GM19467 (cell line): ENCODE measurements around the gene TXNDC12.
A peak's percentile ranks its signal among the peaks of the same experiment; 100 is the strongest.
"Not testable (repeated sequence)": the region's sequence is repeated elsewhere in the genome, so short reads cannot be mapped to it uniquely, and the experiment has no call there.

Experiments
- ATAC-seq: cut with Tn5 transposase; IDR thresholded peaks from one replicate; pipeline ENCODE4 v1.9.1; 2021; ENCODE audit warnings: mild to moderate bottlenecking, moderate library complexity; ENCODE audit not compliant: unreplicated experiment

TXNDC12 gene

DNA sequence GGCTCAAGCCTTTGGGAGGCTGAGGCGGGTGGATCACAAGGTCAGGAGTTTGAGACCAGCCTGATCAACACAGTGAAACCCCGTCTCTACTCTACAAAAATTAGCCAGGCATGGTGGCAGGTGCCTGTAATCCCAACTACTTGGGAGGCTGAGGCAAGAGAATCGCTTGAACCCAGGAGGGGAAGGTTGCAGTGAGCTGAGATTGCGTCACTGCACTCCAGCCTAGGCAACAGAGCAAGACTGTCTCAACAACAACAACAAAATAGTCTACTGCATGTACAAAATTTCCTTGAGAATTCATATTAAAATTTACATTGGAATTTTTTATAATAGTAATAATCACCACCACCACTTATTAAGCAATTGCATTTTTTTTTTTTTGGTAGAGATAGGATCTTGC, 5.7 kb downstream of the TXNDC12 start:
- ATAC-seq: not testable (repeated sequence)

DNA sequence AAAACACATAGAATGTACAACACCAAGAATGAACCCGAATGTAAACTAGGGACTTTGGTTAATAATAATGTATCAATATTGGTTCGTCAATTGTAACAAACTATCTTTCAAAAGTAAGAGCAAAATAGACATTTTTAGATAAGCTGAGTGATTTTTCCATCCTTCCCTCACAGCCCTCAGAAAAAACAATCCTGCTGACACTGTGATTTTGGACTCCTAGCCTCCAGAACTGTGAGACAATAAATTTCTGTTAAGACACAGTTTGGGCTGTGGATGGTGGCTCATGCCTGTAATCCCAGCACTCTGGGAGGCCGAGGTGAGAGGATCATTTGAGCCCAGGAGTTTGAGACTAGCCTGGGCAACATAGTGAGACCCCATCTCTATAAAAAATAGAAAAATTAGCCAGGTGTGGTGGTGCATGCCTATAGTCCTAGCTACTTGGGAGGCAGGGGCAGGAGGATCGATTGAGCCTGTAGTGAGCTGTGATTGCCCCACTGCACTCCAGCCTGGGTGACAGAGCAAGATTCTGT, 9.3 kb downstream of the TXNDC12 start:
- ATAC-seq: not testable (repeated sequence)

DNA sequence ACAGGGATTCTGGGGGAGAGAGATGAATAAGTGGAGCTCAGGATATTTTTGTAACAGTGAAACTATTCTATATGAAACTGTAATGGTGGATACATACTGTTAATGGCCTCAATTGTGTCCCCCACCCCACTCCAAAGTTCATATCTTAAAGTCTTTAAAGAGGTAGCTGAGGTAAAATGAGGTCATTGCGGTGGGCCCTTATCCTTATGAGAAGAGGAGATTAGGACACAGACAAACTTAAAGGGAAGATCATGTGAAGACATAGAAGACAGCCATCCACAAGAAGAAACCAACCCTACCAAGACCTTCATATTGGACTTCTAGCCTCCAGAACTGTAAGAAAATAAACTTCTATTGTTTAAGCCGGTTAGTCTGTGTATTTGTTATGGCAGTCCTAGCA, 9.8 kb downstream of the TXNDC12 start:
- no peak for ATAC-seq

DNA sequence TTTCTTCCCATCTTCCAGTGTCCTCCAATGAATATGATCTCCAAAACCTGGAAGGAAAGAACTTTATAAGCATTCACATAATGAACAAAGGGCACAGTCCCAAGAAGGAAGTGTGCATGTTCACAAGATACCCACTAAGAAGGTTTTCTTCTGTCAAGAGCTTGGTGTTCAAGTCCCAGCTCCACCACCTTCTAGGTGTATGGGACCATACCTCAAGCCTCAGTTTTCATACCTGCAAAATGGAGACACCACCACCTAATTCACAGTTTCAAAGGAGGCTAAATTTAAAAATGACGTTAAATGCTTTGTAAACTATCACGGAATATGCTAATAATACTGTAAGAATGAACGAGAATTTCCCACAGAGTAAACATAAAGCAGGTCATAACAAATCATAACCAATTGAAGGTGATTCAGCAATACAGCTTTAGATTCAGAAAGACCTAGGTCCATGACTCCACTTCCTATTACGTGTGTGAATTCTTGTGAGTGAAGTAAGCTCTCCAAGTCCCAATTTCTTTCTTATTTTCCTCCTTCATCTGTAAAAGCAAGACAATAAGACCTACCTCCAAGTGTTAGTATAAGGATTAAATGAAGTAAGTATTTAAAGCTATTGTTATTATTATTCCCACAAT, 13.3 kb downstream of the TXNDC12 start:
- no peak for ATAC-seq

DNA sequence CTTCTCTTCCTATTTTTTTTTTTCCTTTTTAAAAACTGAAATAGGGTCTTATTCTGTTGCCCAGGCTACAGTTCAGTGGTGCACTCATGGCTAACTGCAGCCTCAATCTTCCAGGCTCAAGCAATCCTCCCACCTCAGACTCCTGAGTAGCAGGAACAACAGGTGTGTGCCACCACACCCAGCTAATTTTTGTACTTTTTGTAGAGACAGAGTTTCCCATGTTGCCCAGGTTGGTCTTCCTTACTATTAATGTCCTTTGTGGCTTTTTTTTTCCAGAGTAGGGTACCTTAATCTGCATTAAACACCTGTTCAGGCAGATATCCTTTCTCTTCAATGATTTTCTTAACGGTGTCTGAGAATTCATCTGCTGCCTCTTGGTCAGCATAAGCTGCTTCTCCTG, 17.1 kb downstream of the TXNDC12 start:
- ATAC-seq: no peak

DNA sequence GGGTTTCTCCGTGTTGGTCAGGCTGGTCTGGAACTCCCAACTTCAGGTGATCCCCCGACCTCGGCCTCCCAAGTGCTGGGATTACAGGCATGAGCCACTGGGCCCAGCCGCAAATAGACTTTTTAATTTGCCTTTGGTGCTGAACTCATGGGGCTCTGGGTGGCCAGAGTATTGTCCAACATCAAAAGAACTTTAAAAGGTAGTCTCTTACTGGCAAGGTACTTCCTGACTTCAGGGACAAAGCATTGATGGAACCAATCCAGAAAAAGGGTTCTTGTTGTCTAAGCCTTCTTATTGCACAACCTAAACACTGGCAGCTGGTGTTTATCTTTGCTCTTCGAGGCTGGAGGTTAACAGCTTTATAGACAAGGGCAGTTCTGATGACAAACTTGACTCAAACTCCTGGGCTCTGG, 17.6 kb downstream of the TXNDC12 start:
- ATAC-seq: no peak

DNA sequence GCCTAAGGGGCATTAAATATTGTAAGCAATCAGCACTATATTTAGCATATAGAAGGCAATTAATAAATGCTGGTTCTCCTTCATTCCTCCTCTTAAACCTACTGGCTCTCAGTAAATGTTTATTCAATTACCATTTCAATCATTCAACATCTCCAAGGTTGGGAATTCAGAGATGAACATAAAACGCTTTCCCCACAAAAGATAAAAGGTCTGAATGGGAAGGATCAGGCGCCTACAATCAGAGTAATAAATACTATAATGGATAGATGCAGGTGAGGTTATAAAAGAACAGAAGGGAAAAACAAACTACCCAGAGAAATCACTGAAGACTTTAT, 21.0 kb downstream of the TXNDC12 start:
- ATAC-seq: no peak

DNA sequence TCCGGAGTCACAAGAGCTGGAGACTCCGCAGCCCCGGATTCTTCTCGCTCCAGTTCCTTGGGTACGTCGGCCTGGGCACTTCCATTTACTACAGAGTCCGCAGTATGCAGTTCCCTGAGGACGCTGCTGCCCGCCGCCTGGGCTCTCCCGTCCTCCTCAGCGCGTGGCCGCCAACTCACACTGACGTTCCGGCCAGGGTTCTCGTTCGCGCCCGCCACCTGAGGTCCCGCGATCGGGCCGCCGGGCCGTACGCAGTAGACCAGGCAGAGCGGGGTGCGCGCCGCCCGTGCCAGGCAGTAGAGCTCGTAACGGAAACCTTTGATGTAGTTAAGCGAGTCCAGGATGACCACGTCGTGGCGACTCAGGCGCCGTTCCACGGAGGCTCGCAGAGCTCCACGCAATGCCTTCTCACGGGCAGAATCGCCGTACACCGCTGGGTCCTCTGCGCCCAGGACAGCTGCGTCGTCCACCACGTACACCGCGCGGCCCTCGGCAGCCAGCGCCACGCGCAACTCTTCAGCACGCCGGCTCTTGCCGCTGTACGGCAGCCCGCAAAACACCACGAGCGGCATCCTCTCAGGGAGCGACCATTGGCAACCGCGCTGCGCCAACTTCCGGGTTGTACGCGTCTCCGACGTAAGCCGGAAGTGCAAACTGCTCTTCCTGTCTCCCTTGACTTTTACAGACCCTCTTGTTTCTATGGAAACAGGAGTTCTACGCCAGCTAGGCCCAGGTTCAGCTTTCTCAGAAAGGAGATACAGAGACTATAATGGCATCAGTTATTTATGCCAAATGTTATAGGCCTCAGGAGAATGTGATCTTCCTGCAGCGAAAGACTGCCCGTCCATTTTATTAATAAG, 21.6 kb downstream of the TXNDC12 start, which contains the start of gene KTI12:
KTI12 (minus strand) TSS at position 621 of the 860 bp plus-strand sequence; CDS start at position 572, 49 bp downstream.
- peak; percentile 77 for ATAC-seq

DNA sequence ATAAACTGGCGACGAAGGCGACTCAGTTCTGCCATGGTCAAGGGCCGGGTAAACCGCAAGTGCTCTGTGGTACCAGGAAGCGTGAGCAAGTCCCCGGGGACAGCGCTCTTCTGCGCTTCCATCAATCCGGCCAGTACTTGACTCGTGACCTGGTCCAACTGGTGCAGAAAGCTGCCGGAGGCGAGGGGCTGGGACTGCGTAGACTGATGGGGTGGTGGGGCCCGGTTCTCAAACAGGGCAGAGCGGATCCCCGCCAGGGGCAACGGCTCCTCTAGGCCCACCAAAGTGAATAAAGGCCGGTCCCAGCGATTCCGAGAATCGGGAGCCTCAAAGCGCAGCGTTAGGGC, 22.2 kb downstream of the TXNDC12 start:
- ATAC-seq: peak; percentile 41

DNA sequence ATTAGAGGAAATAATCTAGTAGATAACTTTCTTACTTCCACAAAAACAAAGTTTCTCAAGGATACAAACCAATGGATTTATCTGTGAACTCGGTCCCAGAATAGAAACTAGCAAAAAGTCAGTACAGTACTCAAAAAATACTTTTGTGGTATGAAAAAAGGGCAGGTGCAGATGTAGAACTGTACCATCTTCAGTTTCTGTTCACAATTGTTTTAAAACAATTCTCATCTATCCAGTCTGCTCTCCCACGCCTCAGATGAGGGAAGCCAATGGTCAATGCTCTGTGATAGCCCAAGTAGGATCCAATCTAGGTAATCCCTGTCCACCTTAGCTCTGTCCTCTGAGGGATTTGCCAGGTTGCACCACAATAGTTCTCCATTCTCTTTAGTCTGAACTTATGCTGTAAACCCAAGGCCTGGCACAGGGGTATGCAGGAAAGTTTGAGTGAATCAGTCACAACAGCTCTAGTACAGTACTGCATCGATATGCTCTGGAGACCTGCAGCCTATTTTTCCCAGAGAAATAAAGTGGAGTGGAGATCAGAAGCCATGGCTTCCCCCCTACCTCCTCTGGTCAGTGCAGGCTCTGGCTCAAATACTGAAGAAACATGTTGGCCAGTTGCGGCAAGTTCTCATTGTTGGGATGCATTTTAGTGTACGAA, 22.7 kb downstream of the TXNDC12 start:
- no peak for ATAC-seq

DNA sequence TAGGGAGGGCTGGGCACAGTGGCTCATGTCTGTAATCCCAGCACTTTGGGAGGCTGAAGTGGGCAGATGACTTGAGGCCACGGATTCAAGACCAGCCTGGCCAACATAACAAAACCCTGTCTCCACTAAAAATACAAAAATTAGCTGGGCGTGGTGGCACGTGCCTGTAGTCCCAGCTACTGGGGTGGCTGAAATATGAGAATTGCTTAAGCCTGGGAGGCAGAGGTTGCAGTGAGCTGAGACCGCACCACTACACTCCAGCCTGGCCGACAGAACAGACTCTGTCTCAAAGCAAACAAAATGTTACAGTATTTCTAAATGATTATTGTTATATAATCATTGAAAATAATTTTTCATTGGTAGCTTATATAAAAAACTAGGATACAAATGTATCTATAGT, 26.2 kb downstream of the TXNDC12 start:
- ATAC-seq: not testable (repeated sequence)

DNA sequence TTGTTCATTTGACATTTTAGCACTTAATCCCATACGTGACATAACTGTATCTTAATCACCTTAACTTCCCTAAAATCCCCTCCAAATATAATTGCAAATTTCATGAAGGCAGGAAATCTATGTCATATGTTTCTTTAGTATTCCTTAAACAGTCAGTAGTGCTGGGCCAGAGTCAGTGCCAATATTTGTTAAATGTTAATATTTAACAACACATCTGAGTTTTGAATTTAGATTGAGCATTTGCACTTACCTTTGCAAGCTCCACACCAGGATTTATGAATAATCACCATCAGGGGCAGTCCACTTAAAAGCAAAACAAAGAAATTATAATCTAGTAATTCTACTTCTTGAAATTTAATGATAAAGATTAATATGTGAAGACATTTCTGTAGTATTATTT, 26.7 kb downstream of the TXNDC12 start:
- no peak for ATAC-seq

DNA sequence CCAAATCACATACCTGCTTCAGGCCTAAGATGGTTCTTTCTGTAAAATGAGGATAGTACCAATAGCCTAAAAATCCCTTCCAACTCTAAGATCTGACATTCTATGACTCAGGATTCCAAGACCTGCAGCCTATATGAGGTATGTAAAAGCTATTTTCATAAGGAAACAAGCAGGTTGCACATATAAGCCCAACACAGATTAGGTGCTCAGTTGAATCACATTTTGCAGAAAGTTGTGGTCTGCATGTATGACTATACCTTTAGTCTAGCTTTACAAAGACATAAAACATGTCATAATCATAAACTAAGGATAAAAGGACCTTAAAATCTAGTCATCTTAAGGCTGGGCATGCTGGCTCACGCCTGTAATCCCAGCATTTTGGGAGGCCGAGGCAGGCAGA, 28.7 kb downstream of the TXNDC12 start:
- no peak for ATAC-seq

DNA sequence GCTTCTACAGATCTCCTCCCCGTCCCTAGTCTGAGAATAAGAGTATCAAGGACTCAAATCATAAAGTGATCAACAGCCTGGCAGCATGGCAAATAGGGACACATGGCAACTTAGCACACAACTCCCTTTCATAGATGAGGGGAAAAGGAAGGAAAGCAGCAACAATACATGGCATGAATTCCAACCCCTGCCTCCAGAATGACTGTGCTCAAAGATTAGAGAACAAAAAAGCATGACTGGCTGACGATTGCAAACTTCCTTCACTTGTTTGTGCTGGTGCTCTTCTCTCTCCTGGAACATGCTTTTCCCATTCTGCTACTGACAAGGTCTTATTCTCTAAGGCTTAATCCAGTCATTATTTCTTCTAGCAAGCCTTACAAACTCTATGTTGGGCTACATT, 32.9 kb downstream of the TXNDC12 start:
- ATAC-seq: no peak

DNA sequence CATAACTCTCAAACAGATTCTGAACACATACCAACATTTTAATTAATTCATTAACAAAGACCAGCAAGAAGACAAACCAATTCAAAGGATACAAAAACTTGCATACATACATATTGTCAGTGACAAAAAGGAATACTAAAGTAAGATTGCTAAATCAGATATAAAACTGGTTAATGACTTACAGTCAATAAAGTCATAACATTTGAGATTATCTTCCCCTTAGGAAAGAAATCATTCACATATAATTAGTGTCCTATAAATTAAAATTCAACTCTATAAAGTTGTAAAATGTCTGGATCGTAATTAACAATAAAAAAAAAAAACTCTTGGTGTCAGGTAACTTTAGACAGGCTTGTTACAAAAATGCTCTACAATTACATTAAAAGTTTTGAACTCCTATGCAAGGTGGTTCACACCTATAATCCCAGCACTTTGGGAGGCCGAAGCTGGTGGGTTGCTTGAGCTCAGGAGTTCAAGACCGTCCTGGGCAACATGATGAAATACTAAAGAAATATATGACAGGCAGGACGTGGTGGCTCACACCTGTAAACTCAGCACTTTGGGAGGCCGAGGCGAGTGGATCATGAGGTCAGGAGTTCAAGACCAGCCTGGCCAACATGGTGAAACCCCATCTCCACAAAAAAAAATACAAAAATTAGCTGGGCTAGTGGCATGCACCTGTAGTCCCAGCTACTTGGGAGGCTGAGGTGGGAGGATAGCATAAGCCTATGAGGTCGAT, 46.8 kb downstream of the TXNDC12 start:
- ATAC-seq: no peak

DNA sequence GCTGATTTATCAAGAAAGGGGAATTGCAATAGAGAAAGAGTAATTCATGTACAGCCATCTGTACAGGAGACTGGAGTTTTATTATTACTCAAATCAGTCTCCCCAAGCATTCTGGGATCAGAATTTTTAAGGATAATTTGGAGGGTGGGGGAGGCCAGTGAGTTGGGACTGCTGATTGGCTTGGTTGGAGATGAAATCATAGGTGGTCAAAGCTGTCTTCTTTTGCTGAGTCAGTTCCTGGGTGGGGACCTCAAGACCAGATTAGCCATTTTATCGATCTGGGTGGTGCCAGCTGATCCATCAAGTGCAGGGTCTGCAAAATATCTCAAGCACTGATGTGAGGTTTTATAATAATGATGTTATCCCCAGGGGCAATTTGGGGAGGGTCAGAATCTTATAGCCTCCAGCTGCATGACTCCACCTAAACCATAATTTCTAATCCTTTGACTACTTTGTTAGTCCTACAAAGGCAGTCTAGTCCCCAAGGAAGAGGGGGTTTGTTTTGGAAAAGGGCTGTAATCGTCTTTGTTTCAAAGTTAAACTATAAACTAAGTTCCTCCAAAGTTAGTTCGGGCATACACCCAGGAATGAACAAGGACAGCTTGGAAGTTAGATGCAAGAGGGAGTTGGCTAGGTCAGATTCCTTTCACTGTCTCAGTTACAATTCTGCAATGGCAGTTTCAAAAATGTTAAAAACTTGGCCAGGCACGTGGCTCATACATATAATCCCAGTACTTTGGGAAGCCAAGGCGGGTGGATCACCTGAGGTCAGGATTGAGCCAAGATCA, 47.6 kb downstream of the TXNDC12 start:
- no peak for ATAC-seq

DNA sequence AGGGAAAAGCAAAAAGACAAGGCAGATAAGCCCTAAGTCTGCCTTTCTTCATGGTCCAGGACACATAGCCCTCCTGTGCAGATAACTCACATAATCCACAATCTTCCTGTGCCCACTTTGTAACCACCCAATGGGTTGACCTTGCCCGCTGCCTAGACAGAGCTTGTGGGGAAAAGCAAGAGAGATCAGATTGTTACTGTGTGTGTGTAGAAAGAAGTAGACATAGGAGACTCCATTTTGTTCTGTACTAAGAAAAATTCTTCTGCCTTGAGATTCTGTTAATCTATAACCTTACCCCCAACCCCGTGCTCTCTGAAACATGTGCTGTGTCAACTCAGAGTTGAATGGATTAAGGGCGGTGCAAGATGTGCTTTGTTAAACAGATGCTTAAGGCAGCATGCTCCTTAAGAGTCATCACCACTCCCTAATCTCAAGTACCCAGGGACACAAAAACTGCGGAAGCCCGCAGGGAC, 48.9 kb downstream of the TXNDC12 start:
- not testable (repeated sequence) for ATAC-seq

DNA sequence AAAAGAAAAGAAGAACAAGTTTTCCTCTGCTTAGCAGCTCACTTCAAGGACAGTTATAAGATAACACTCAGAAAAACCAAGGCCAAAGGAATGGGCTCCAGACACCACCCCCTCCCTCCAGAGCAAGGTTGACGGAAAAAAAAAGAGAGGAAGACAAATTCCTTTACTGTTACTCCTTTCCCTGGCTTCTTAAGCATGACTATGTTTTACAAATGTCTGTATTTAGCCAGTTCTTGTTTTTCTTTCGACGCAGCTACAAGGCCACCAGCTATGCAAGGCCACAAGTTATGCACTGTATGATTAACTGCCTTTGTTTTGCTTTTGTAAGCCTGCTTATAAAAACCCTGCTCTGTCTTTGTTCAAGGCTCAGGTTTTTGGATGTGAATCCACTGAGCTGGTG, 49.4 kb downstream of the TXNDC12 start:
- not testable (repeated sequence) for ATAC-seq

DNA sequence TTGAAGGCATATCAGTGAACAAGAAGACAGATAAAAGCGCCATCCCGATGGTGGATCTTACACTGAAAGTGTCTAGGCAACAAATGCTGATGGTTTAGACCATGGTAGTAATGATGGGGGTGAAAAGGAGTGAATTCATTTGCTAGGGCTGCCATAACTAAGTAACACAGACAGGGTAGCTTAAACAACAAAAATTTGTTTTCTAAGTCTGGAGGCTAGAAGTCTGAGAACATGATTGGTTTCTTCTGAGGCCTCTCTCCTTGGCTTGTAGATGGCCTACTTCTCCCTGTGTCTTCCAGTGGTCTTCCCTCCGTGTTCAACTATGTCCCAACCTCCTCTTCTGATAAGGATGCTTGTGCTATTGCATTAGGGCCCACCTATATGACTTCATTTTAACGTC, 51.1 kb downstream of the TXNDC12 start:
- ATAC-seq: no peak
